Lung (tissue), 12 donors: ENCODE results near the gene PDIK1L. TPM values are rescaled to one million over a fixed set of nuclear protein-coding genes. Genes with fewer than 3 reads are reported as not detected.

Experiments
- ATAC-seq: fragments of 200-7000 bp; cut with Tn5 transposase; one replicate; pipeline ENCODE4 v1.9.1; 2020; ENCODE audit warnings: moderate number of reproducible peaks; ENCODE audit not compliant: insufficient read depth, low FRiP score
- DNase-seq, 3 donors: peaks; one replicate each; pipeline ENCODE4 v3.0.0-alpha.2; 2013 to 2017
- H3K27ac ChIP-seq, 2 donors: one replicate each; pipeline ENCODE4 v1.5.1; 2013; ENCODE audit warnings: mild to moderate bottlenecking in 2 of 2, moderate library complexity in 2 of 2, control low read depth in 1 of 2, inconsistent platforms in 1 of 2, low read depth in 1 of 2, low read length in 1 of 2
- H3K27me3 ChIP-seq, 3 donors: one replicate each; pipeline ENCODE4 v1.5.1; 2013; ENCODE audit warnings: low read length in 2 of 3; ENCODE audit not compliant: control insufficient read depth in 3 of 3, insufficient read depth in 3 of 3
- H3K36me3 ChIP-seq, 4 donors: one replicate each; pipeline ENCODE4 v1.5.1; 2013; ENCODE audit warnings: low read length in 4 of 4, mild to moderate bottlenecking in 1 of 4, moderate library complexity in 1 of 4; ENCODE audit not compliant: control insufficient read depth in 4 of 4, insufficient read depth in 4 of 4
- H3K4me1 ChIP-seq, 5 donors: one replicate each; pipeline ENCODE4 v1.5.1; 2013; ENCODE audit warnings: low read length in 5 of 5, mild to moderate bottlenecking in 2 of 5, moderate library complexity in 1 of 5; ENCODE audit not compliant: control insufficient read depth in 5 of 5, insufficient read depth in 5 of 5
- H3K4me3 ChIP-seq: one replicate; pipeline ENCODE4 v1.5.1; 2013; ENCODE audit warnings: mild to moderate bottlenecking, control low read depth, moderate library complexity
- H3K9ac ChIP-seq, 2 donors: one replicate each; pipeline ENCODE4 v1.5.1; 2013; ENCODE audit warnings: low read length in 2 of 2, control low read depth in 1 of 2; ENCODE audit not compliant: insufficient read depth in 1 of 2
- H3K9me3 ChIP-seq, 4 donors: one replicate each; pipeline ENCODE4 v1.5.1; 2013; ENCODE audit warnings: low read length in 3 of 4, mild to moderate bottlenecking in 1 of 4, moderate library complexity in 1 of 4; ENCODE audit not compliant: control insufficient read depth in 4 of 4, insufficient read depth in 3 of 4
- CTCF ChIP-seq: IDR thresholded peaks from 2 replicates; pipeline ENCODE4 v1.5.1; 2012; ENCODE audit warnings: mild to moderate bottlenecking; ENCODE audit errors: control extremely low read depth, extremely low read depth
- WGBS, 2 donors: extraction: QIAGEN DNeasy Blood & Tissue Kit; methylation state at CpG; one replicate each; pipeline ENCODE4 v1.1.7; 2013; 5-methylcytosine and 5-hydroxymethylcytosine counted together
- polyA plus RNA-seq, 2 donors: library from polyadenylated mRNA; stranded (reverse); fragments of 200-250 nt; gene quantifications; one replicate each; pipeline ENCODE4 v1.2.1, GENCODE V29; 2013
- total RNA-seq, 2 donors: library from RNA; depleted of rRNA in 1 of 2; stranded (reverse); fragments of >200 nt in 1 of 2; gene quantifications; one replicate each; pipeline ENCODE4 v1.2.1, GENCODE V29; 2014 to 2021
- donor health status: control.
- donor health status: control.
- donor health status: Bipolar disorder and iron deficiency.
- donor health status: healthy.
- donor health status: DM: yes; HTN: yes; CAD: no.

PDIK1L gene
- total and polyA plus RNA-seq, 4 donors: 2.9 to 15.4 (median 6.3) TPM

- DNase-seq: peak; percentile 69 to 78 (median 71)
- TF ChIP-seq CTCF: no peak
- H3K27me3 ChIP-seq: no peaks in the 10 kb centered on the region
- H3K36me3 ChIP-seq: no peaks in the 10 kb centered on the region
- H3K4me1 ChIP-seq: peaks cover 0 to 41% (median 7%) of the 10 kb centered on the region in 5 donors
- ATAC-seq: peak; percentile 32
- peak overlapping the region; percentile 30 to 87 for H3K27ac ChIP-seq
- H3K4me3 ChIP-seq: peak overlapping the region; percentile 40
- H3K9me3 ChIP-seq: no peaks in the 10 kb centered on the region
- WGBS, 2 donors: 1 to 2% methylated on average over 90 to 98 of the region's 98 CpGs
- H3K9ac ChIP-seq: no peak overlapping the region
These were observed 50.0 kb downstream of the PDIK1L start for GRCh38 chr1:26161415-26162219.

DNA sequence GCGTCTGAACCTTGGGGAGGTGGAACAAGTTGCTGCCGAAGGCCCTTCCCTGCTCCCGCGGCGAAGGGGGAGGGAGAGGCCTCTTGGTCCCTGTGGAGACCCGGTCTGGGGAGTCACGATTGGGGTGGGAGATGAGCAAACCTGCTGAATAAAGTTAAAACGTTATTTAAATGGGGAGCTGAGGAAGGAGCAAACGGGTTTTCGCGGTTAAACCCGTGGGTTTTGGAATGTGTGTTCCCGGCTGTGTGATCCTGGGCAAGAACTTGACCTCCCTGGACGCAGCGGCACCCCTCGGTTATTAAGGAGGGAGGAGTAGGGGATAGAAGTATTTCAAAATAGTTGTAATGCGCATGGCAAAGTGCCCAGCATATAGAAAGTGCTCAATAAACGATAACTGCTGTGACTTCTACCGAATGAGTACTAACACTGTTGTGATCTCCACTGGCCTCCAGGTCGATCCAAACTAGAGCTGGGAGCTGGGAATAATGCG is 50.6 kb downstream of the PDIK1L start:
- ATAC-seq (no peak), DNase-seq (no peak)
- Histone ChIP-seq H3K36me3 (no peaks in the 10 kb centered on the region), H3K4me1 (peaks cover 0 to 40% (median 7%) of the 10 kb centered on the region in 5 donors), H3K27ac (peak overlapping the region in 1 of 2 donors; percentile 87), H3K27me3 (no peaks in the 10 kb centered on the region), H3K9me3 (no peaks in the 10 kb centered on the region), H3K9ac (no peak overlapping the region), H3K4me3 (peak overlapping the region; percentile 40)
- TF ChIP-seq CTCF: no peak
- WGBS, 2 donors: 21 to 29% methylated on average over 21 of the region's 21 CpGs

DNA sequence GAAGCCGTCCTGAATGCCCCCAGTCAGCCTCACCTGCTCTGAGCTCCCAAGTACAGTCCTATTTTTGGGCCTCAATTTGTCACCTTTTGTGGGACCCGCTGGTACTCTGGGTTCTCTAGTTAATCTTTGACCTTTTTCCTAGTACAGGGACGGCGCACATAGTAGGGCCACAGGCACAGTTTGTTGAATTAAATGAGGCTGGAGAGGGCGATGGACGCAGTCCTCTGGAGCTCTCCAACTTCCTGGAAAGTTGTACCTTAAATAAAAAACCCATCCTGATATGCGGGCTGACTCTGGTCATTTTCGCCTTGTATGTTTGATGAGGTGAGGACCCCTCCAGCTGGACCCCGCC is 52.0 kb downstream of the PDIK1L start:
- Histone ChIP-seq H3K27ac (no peak overlapping the region), H3K4me1 (peaks cover 0 to 36% (median 5%) of the 10 kb centered on the region in 5 donors), H3K27me3 (no peaks in the 10 kb centered on the region), H3K36me3 (no peaks in the 10 kb centered on the region), H3K4me3 (no peak overlapping the region), H3K9ac (no peak overlapping the region), H3K9me3 (no peaks in the 10 kb centered on the region)
- no peak for ATAC-seq
- DNase-seq: no peak
- WGBS, 2 donors: 61 to 65% methylated on average over 9 of the region's 9 CpGs
- no peak for TF ChIP-seq CTCF
